Retinal pigment epithelial cell (primary cell): ENCODE data around the gene LACTBL1.

Experiments
- DNase-seq: peaks from one replicate; pipeline ENCODE4 v3.0.0-alpha.2; 2010; ENCODE audit warnings: low read depth
- H3K4me3 ChIP-seq: 2 replicates; pipeline ENCODE4 v1.5.1; 2011; ENCODE audit warnings: mild to moderate bottlenecking, low read length, control low read depth, moderate library complexity
- CTCF ChIP-seq: conservative IDR thresholded peaks from 2 replicates; pipeline ENCODE4 v1.5.1; 2011; ENCODE audit warnings: low read depth, low read length, control low read depth, inconsistent platforms

Gene LACTBL1

GRCh38 chr1:22915231-22915630 is 57.4 kb downstream of the LACTBL1 start:
- TF ChIP-seq CTCF: no peak
- no peak for DNase-seq

GRCh38 chr1:22914633-22915217 is 57.9 kb downstream of the LACTBL1 start:
- no peak for DNase-seq
- TF ChIP-seq CTCF: no peak
- no peak overlapping the region for H3K4me3 ChIP-seq

More at GRCh38 chr1:22915231-22915630, 57.4 kb downstream of the LACTBL1 start:
- H3K4me3 ChIP-seq: no peak overlapping the region

- H3K4me3 ChIP-seq: no peak overlapping the region
- TF ChIP-seq CTCF: no peak
- DNase-seq: no peak
These were observed 58.5 kb downstream of the LACTBL1 start for GRCh38 chr1:22914156-22914555.

GRCh38 chr1:22913421-22914141 is 59.1 kb downstream of the LACTBL1 start:
- TF ChIP-seq CTCF: no peak
- DNase-seq: no peak
- H3K4me3 ChIP-seq: no peak overlapping the region

GRCh38 chr1:22912311-22912710 is 60.4 kb downstream of the LACTBL1 start:
- H3K4me3 ChIP-seq: no peak overlapping the region

GRCh38 chr1:22910986-22911651 is 61.5 kb downstream of the LACTBL1 start:
- no peak for TF ChIP-seq CTCF
- no peak overlapping the region for H3K4me3 ChIP-seq
- no peak for DNase-seq

More at GRCh38 chr1:22912311-22912710, 60.4 kb downstream of the LACTBL1 start:
- no peak for DNase-seq
- no peak for TF ChIP-seq CTCF
